ENCODE data around the gene GPR39. TPM values are rescaled to one million over a fixed set of nuclear protein-coding genes. Genes with fewer than 3 reads are reported as not detected.

The GPR39 gene
- total and polyA plus RNA-seq, 9 donors = 0.08 to 2.0 (median 0.42) TPM; not detected in 2

DNA sequence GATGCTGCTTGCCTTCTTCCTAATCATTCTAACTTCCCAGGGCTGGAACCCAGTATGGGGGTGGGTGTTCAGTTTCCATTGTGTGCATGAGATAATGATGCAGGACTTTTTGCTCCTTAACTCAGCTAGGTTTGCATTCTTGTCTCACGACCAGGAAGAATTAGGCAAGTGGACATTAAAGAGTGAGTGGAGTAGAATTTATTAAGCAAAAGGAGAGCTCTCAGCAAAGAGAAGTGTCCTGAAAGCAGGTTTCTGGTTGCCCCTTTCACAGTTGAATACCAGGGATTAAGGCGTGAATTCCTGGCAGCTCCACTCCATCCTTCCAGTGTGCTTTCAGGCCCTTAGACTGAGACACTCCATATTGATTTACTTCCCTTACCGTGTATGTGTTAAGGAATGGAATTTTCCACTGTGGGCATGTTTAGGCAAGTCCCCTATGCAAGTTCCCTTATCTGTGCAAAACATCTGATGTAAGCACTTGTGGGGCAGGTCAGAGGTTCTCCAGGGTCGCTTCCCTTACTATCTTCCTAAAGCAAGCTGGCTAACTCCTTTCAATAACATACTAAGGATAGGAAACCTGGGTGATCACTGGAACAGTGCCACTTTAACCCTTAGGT is 126.5 kb downstream of the GPR39 start:
- Histone ChIP-seq H3K36me3 (no peaks in the 10 kb centered on the region), H3K27ac (no peak overlapping the region), H3K4me1 (ENCODE audit: insufficient read depth) (no peaks in the 10 kb centered on the region), H3K9me3 (peaks cover 0 to 10% of the 10 kb centered on the region in 2 donors), H3K27me3 (no peaks in the 10 kb centered on the region), H3K4me3 (no peak overlapping the region)
- DNase-seq = no peak
- intact Hi-C loops (cut with DNase I) = loop anchor here in 2 of 4 donors (10.0 kb wide), 2 partner anchors 1242 to 1302 kb away; no protein-coding TSS in a partner anchor
- 59 to 61% (median 61%) methylated on average over 4 of the region's 4 CpGs for WGBS, 3 donors
- TF ChIP-seq EP300 (IDR thresholded peaks at IDR 0.05) = no peak
- TF ChIP-seq, protein P1, sequence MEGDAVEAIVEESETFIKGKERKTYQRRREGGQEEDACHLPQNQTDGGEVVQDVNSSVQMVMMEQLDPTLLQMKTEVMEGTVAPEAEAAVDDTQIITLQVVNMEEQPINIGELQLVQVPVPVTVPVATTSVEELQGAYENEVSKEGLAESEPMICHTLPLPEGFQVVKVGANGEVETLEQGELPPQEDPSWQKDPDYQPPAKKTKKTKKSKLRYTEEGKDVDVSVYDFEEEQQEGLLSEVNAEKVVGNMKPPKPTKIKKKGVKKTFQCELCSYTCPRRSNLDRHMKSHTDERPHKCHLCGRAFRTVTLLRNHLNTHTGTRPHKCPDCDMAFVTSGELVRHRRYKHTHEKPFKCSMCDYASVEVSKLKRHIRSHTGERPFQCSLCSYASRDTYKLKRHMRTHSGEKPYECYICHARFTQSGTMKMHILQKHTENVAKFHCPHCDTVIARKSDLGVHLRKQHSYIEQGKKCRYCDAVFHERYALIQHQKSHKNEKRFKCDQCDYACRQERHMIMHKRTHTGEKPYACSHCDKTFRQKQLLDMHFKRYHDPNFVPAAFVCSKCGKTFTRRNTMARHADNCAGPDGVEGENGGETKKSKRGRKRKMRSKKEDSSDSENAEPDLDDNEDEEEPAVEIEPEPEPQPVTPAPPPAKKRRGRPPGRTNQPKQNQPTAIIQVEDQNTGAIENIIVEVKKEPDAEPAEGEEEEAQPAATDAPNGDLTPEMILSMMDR (IDR thresholded peaks at IDR 0.05) = no peak
- TF ChIP-seq POLR2A (IDR thresholded peaks at IDR 0.05) = no peak

DNA sequence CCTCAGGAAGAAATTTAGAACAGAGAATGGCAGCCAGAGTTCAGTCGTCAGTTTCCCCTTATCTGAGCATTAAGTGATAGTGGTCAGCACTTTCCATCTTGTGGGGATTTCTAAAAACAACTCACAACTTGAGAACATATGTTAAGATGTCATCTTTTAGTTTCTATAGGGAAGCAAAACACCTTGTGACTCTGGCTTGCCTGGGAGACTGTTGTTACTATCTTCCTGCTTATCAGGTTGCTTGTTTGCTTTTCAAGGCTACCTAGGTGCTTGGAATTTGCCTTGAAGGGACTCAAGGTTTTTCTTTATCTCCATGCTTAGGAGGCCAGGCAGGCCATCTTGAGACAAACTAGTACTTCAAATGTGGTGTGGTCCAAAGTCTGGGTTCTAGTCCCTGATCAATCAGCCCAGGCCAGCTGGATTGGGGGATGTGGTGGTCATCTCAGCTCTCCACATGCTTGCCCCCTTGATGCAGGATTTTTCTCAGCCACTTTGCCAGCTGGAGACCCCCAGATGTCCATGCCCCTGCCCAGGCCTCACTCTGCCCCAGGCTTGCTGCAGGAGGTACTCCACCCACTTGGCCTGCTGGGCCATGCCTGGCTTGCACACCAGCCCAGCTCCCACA is 127.5 kb downstream of the GPR39 start:
- Histone ChIP-seq H3K4me1 (ENCODE audit: insufficient read depth) (no peaks in the 10 kb centered on the region), H3K9me3 (peaks cover 0 to 10% of the 10 kb centered on the region in 2 donors), H3K27me3 (no peaks in the 10 kb centered on the region), H3K27ac (no peak overlapping the region), H3K4me3 (no peak overlapping the region), H3K36me3 (no peaks in the 10 kb centered on the region)
- TF ChIP-seq, protein P1 (IDR thresholded peaks at IDR 0.05) = no peak
- TF ChIP-seq EP300 (IDR thresholded peaks at IDR 0.05) = no peak
- no peak for TF ChIP-seq POLR2A (IDR thresholded peaks at IDR 0.05)
- DNase-seq = no peak
- WGBS, 3 donors = 34 to 76% (median 63%) methylated on average over 1 of the region's 1 CpG
- intact Hi-C loops (cut with DNase I) = loop anchor here in 2 of 4 donors (10.0 kb wide), 2 partner anchors 1241 to 1301 kb away; no protein-coding TSS in a partner anchor

DNA sequence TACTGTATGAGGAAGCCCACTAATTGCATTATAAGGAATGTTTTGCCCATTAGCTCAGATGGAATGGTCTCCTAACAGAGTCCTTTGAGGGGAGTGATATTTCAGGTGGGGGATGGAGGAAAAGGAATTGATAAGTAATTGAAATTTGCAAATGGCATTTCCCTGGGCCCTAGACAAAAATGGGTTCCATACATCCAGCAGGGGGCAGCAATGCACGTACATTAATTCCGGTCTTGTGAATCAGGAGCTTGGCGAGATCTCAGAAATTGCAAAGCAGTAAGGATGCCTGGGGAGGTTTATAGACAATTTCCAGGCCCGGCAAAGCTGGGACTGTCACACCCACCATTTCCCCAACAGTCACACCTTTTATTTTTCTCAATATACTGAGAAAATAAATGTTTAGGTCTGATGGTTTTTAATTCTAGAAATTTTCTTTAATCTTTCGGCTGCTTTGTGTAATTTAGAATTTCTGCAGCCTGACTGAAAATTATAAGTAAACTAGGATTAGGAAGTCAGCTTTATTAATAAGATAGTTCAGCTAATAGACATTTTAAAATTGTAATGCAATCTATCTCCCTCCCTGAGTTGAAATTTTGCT is 130.6 kb downstream of the GPR39 start:
- H3K9me3 ChIP-seq = peaks cover 0 to 10% of the 10 kb centered on the region in 2 donors
- no peaks in the 10 kb centered on the region for H3K4me1 ChIP-seq (ENCODE audit: insufficient read depth)
- H3K4me3 ChIP-seq = no peak overlapping the region
- peak; percentile 24 to 68 (median 44) for DNase-seq
- no peak for TF ChIP-seq POLR2A (IDR thresholded peaks at IDR 0.05)
- TF ChIP-seq, protein P1 (IDR thresholded peaks at IDR 0.05) = peak in 1 of 3 donors; percentile 38
- no peak overlapping the region for H3K27ac ChIP-seq
- H3K36me3 ChIP-seq = no peaks in the 10 kb centered on the region
- H3K27me3 ChIP-seq = no peaks in the 10 kb centered on the region
- 19 to 20% (median 20%) methylated on average over 5 of the region's 5 CpGs for WGBS, 3 donors
- intact Hi-C loops (cut with DNase I) = loop anchor here in 2 of 4 donors (10.0 kb wide), 2 partner anchors 1238 to 1298 kb away; no protein-coding TSS in a partner anchor

DNA sequence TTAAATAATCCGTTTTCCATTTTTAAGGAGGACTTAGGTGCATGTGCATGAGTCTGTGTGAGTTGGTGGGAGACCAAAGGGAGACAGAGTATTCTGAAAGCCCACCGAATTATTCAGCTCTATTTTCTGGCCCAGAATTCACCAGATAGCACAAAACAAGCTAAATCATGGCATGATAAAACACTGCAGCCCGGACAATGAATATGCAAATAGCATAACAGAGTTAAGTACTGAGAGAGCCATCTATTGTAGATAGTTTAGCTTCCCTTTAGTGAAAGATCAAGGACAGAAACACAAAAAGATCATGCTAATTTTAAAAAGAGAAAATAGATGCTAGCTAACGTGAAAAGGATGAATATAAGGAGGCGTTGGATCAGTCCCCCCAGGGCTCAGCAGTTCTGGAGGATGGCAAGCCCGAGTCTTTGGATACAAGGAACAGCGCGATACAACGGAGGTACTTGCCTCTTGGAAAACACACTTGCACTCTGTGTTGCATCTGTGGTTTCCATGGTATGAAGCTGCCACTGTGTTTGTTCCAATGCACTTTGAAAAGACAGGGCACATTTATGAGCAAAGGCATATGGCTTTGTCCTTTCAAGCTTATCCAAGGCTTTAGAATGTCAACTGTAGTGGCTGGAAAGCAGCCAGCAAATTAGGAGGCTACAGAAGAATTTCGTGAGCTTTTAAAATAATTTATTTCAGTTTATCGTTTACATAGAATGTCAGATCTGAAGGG is 133.5 kb downstream of the GPR39 start:
- intact Hi-C loops (cut with DNase I) = loop anchor here in 2 of 4 donors (10.0 kb wide), 2 partner anchors 1235 to 1295 kb away; no protein-coding TSS in a partner anchor
- H3K27ac ChIP-seq = no peak overlapping the region

More for the DNA sequence above, 133.5 kb downstream of the GPR39 start:
- H3K4me3 ChIP-seq = no peak overlapping the region
- H3K4me1 ChIP-seq (ENCODE audit: insufficient read depth) = no peaks in the 10 kb centered on the region
- no peaks in the 10 kb centered on the region for H3K27me3 ChIP-seq
- no peaks in the 10 kb centered on the region for H3K36me3 ChIP-seq
- WGBS, 3 donors = 25 to 38% (median 28%) methylated on average over 11 of the region's 11 CpGs
- TF ChIP-seq EP300 (IDR thresholded peaks at IDR 0.05) = no peak
- TF ChIP-seq, protein P1 (IDR thresholded peaks at IDR 0.05) = no peak
- TF ChIP-seq POLR2A (IDR thresholded peaks at IDR 0.05) = no peak
- peaks cover 0 to under 1% of the 10 kb centered on the region in 2 donors for H3K9me3 ChIP-seq
- no peak for DNase-seq
